GM18951 (cell line): Measurements from ENCODE around the gene CAMTA1.

Experiments
- POLR2A ChIP-seq: IDR thresholded peaks from 4 replicates; pipeline ENCODE4 v1.6.1; 2011; ENCODE audit warnings: mild to moderate bottlenecking; ENCODE audit not compliant: insufficient read length, insufficient read depth; ENCODE audit errors: extremely low read depth
- in situ Hi-C: fragments of 300-500 bp; cut with MboI; formaldehyde crosslinking; loops from one replicate; pipeline ENCODE4 v1.12.0; 2022; ENCODE audit warnings: low sequenced_read_pairs, mixed read lengths, inconsistent platforms; ENCODE audit not compliant: unreplicated experiment

CAMTA1 gene

DNA sequence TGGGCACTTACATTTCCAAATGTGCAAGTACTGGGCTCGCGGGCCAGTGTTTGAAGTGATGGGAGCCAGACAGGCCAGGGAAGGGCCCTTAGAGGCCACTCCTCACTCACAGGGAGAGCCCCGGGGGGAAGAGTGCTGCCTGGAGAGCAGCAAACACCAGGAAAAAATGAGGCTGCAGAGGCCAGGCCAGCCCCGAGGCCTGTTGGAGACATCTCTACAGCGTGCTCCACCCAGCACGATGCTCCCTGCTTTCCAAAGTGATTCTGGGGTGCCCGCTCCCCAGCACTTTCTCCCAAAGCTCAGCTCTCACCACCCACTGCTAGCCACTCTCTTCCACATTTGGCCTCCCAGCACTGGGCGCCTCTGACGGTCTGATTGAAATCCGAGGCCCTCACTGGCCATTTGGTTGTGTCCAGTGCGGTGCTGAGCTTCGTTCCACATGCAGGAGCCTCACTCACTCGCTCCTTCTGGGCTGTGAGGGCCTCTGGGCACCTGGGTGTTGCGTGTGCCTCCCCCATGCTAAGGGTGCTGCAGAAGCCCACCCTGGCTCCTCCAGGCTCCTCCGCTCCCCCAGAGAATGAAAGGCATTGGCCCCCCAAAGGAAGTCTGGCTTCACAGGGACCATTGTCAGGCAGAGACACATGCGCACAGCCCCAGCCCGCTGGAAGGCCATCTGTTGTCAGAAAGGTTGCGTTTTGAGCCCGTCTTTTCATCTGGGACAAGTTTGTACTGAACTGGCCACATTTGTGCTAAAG is 600.4 kb downstream of the CAMTA1 start:
- no peak for TF ChIP-seq POLR2A
- in situ Hi-C loops, result no loop called here

DNA sequence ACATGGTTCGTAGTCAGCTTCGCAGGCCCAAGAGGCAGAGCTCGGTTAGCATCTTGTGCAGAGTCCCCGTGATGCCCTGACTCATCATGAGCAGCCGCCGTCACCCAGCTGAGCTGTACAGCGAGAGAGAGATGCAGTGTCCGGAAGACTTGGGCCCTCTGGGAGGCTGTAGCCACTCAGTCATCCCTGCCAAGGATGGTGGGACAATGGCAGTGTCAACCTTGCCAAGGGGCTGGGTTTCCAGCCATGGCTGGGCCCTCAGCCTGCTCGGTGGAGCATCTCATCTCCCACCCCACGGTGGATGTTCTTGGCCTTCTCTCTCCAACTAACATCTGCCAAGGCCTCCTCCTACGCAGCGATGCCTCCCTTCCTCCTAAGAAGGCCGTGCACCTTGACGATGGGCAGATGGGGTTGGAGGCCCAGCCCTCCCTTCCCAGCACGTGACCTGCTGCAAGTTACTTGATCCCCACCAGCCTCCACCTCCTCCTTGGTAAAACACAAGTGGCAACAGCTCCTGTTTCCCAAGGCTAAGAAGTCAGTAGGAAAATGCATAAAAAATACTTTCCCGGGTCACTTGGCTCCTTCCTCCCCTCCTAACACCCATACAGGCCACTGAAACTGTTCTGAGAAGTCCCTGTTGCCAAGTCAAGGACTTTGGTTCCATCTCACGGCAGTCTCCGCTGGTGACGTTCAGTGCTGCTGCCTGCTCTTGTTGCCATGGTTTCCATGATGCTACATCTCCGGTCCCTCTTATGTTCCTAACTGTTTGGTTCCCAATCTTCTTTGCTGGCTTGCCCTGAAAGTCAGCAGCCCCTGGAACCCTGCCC is 601.2 kb downstream of the CAMTA1 start:
- in situ Hi-C loops, result no loop called here
- TF ChIP-seq POLR2A, result no peak

GRCh38 chr1:7387053-7387927 is 602.0 kb downstream of the CAMTA1 start:
- in situ Hi-C loops, result no loop called here
- no peak for TF ChIP-seq POLR2A

DNA sequence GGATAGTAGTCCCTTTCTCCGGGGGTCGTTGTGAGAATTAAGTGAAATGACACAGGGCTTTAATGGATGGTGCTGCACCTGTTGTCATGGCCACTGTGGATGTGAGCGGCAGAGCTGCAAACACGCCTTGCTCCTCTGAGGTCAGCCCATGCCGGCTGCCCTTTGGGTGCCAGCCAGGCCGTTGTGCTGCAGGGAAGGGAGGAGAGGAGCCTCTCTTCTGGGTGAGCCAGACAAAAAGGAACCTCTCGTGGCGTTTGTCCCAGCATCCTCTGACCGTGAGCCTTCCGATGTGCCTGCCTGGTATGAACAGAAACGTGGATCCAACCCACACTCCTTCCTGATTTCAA is 602.9 kb downstream of the CAMTA1 start:
- in situ Hi-C loops, result no loop called here

DNA sequence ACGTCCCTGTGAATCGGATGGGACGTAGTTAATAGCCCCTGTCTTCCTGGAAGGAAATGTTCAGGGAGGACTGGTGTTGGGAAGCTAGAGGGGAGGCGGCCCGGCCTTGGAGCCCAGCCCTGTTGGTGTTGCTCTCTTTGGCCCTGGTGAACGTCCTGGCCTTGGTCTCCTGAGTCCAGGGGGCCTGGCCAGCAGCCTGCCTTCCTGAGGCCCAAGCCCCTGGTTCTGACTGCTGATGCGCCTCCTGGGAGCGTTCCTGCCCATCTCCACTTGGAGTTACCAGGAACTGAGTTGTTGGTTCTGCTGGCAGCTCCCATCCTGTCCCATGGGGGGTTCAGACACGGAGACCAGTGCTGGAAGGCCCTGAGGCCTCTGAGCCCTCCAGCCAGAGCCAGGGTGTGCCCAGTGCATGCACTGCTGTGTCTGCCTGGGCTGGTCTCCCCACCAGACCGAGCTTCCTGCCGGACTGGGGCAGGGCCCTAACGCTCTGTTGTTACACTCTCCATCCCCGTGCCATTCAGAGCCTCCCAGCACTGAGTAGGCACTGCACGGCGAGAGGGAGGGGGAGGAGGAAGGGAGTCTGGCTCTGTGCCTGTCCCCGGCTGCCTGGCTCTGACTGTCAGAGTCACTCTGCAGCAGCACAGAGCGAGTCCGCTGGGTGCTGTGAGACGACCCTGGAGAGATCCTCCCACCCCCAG is 603.4 kb downstream of the CAMTA1 start:
- in situ Hi-C loops, result no loop called here
- TF ChIP-seq POLR2A, result no peak

More for the DNA sequence above, 602.9 kb downstream of the CAMTA1 start:
- no peak for TF ChIP-seq POLR2A

- no peak for TF ChIP-seq POLR2A
- in situ Hi-C loops, result no loop called here
These were observed 604.1 kb downstream of the CAMTA1 start for GRCh38 chr1:7389201-7389905.

- TF ChIP-seq POLR2A, result no peak
- in situ Hi-C loops, result no loop called here
These were observed 604.8 kb downstream of the CAMTA1 start for GRCh38 chr1:7389906-7390603.

- in situ Hi-C loops, result no loop called here
- no peak for TF ChIP-seq POLR2A
These were observed 605.3 kb downstream of the CAMTA1 start for GRCh38 chr1:7390604-7391000.

- in situ Hi-C loops, result no loop called here
- no peak for TF ChIP-seq POLR2A
These were observed 607.9 kb downstream of the CAMTA1 start for GRCh38 chr1:7393136-7393535.

DNA sequence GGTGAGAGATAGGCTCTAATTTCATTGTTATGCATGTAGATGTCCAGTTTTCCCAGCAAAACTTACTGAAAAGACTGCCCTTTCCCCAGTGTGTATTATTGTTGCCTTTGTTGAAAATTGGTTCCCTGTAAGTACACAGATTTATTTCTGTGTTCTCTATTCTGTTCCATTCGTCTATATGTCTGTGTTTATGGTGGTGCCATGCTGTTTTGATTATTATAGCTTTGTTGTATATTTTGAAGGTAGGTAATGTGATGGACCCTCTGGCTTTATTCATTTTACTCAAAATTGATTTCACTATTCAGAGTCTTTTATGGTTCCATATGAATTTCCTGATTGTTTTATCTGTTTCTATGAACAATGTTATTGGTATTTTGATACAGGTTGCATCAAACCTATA is 610.0 kb downstream of the CAMTA1 start:
- no peak for TF ChIP-seq POLR2A
- in situ Hi-C loops, result no loop called here

DNA sequence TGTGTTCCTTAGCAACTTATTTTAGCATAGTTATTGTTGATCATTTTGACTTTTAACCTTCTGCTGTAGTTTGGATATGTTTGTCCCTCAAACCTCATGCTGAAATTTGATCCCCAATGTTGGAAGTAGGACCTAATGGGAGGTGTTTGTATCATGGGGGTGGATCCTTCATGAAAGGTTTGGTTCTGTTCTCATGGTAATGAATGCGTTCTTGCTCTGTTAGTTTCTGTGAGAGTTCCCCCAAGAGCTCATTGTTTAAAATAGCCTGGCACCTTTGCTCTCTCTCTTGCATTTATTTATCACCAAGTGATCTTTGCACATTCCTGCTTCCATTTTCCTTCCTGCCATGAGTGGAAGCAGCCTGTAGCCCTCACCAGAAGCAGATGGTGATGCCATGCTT is 613.7 kb downstream of the CAMTA1 start:
- TF ChIP-seq POLR2A, result no peak
- in situ Hi-C loops, result no loop called here
